Trophoblast cell (in vitro differentiated cells and primary cell): ENCODE data around the gene HBP1.

Experiments used
- DNase-seq, 2 donors: peaks; one replicate each; pipeline ENCODE4 v3.0.0-alpha.2; 2016
- H2AFZ ChIP-seq: 2 replicates; pipeline ENCODE4 v1.6.1; 2013; ENCODE audit warnings: low read length, moderate library complexity, mild to moderate bottlenecking; ENCODE audit not compliant: insufficient read depth, poor library complexity
- H2AK5ac ChIP-seq: 2 replicates; pipeline ENCODE4 v1.6.1; 2013; ENCODE audit warnings: mild to moderate bottlenecking, low read length
- H2BK120ac ChIP-seq: 2 replicates; pipeline ENCODE4 v1.6.1; 2013; ENCODE audit warnings: low read length, mild to moderate bottlenecking, moderate library complexity; ENCODE audit not compliant: insufficient read depth, poor library complexity
- H2BK12ac ChIP-seq: 2 replicates; pipeline ENCODE4 v1.6.1; 2013; ENCODE audit warnings: mild to moderate bottlenecking, low read length, moderate library complexity
- H2BK5ac ChIP-seq: 2 replicates; pipeline ENCODE4 v1.6.1; 2013; ENCODE audit warnings: low read length, low read depth, moderate library complexity, mild to moderate bottlenecking; ENCODE audit not compliant: poor library complexity
- H3K14ac ChIP-seq: 2 replicates; pipeline ENCODE4 v1.6.1; 2013; ENCODE audit warnings: mild to moderate bottlenecking, low read length
- H3K18ac ChIP-seq: 2 replicates; pipeline ENCODE4 v1.6.1; 2013; ENCODE audit warnings: mild to moderate bottlenecking, low read length
- H3K23ac ChIP-seq: 2 replicates; pipeline ENCODE4 v1.6.1; 2013; ENCODE audit warnings: low read length
- H3K27ac ChIP-seq: 2 replicates; pipeline ENCODE4 v1.5.1; 2013; ENCODE audit warnings: low read depth, mild to moderate bottlenecking, inconsistent platforms, low read length, moderate library complexity
- H3K27me3 ChIP-seq: 2 replicates; pipeline ENCODE4 v1.6.1; 2013; ENCODE audit warnings: inconsistent platforms, mild to moderate bottlenecking, low read length, moderate library complexity; ENCODE audit not compliant: insufficient read depth
- H3K36me3 ChIP-seq, 2 experiments: 1 replicate in 1 of 2; 2 replicates in 1 of 2; pipeline ENCODE4 v1.6.1; 2013; ENCODE audit warnings: low read length in 2 of 2, mild to moderate bottlenecking in 2 of 2, moderate library complexity in 1 of 2; ENCODE audit not compliant: insufficient read depth in 2 of 2, control insufficient read depth in 1 of 2
- H3K4ac ChIP-seq: 2 replicates; pipeline ENCODE4 v1.6.1; 2013; ENCODE audit warnings: low read depth, mild to moderate bottlenecking, low read length, moderate library complexity
- H3K4me1 ChIP-seq, 2 experiments: 1 replicate in 1 of 2; 2 replicates in 1 of 2; pipeline ENCODE4 v1.6.1; 2013; ENCODE audit warnings: low read length in 2 of 2, mild to moderate bottlenecking in 2 of 2, moderate library complexity in 1 of 2; ENCODE audit not compliant: insufficient read depth in 2 of 2, control insufficient read depth in 1 of 2
- H3K4me2 ChIP-seq: 2 replicates; pipeline ENCODE4 v1.6.1; 2013; ENCODE audit warnings: inconsistent platforms, mild to moderate bottlenecking, low read length, moderate library complexity
- H3K4me3 ChIP-seq: 2 replicates; pipeline ENCODE4 v1.5.1; 2013; ENCODE audit warnings: mild to moderate bottlenecking, low read depth, low read length, inconsistent platforms
- H3K79me1 ChIP-seq: one replicate; pipeline ENCODE4 v1.6.1; 2013; ENCODE audit warnings: low read length
- H3K79me2 ChIP-seq: 2 replicates; pipeline ENCODE4 v1.6.1; 2013; ENCODE audit warnings: low read length, mild to moderate bottlenecking; ENCODE audit not compliant: control insufficient read depth, insufficient read depth, poor library complexity
- H3K9ac ChIP-seq: 2 replicates; pipeline ENCODE4 v1.6.1; 2013; ENCODE audit warnings: mild to moderate bottlenecking, low read length
- H3K9me3 ChIP-seq: 2 replicates; pipeline ENCODE4 v1.6.1; 2013; ENCODE audit warnings: low read depth, mild to moderate bottlenecking, control low read depth, inconsistent platforms, low read length; ENCODE audit not compliant: insufficient read depth
- H4K12ac ChIP-seq: 2 replicates; pipeline ENCODE4 v1.6.1; 2013; ENCODE audit warnings: low read depth, mild to moderate bottlenecking, low read length, moderate library complexity
- H4K8ac ChIP-seq: 2 replicates; pipeline ENCODE4 v1.6.1; 2013; ENCODE audit warnings: low read depth, mild to moderate bottlenecking, low read length, moderate library complexity
- H4K91ac ChIP-seq: one replicate; pipeline ENCODE4 v1.6.1; 2013; ENCODE audit warnings: low read depth, mild to moderate bottlenecking, low read length, moderate library complexity
- WGBS: extraction: QIAGEN DNeasy Blood & Tissue Kit; methylation state at CpG from one replicate; pipeline ENCODE4 v1.1.7; 2013; ENCODE audit warnings: missing lambda C conversion rate; ENCODE audit not compliant: insufficient read length, insufficient coverage; ENCODE audit errors: extremely low coverage; 5-methylcytosine and 5-hydroxymethylcytosine counted together

The HBP1 gene

GRCh38 chr7:107172276-107173032, 3.7 kb downstream of the HBP1 start:
- no peak overlapping the region for H3K18ac ChIP-seq

GRCh38 chr7:107173191-107173590, 4.4 kb downstream of the HBP1 start:
- Histone ChIP-seq H3K79me1 (peaks cover 4% of the 10 kb centered on the region), H3K18ac (no peak overlapping the region), H3K9ac (no peak overlapping the region), H2AFZ (no peak overlapping the region), H3K27ac (no peak overlapping the region), H2BK120ac (no peak overlapping the region), H2BK5ac (no peak overlapping the region), H3K14ac (no peak overlapping the region), H3K79me2 (peaks cover 5% of the 10 kb centered on the region), H4K12ac (no peak overlapping the region), H2AK5ac (no peak overlapping the region), H3K36me3 (peaks cover 0 to 2% of the 10 kb centered on the region in 2 experiments), H4K8ac (no peak overlapping the region), H3K4me3 (no peak overlapping the region), H3K4ac (no peak overlapping the region), H3K4me2 (no peak overlapping the region), H2BK12ac (no peak overlapping the region), H3K27me3 (no peaks in the 10 kb centered on the region), H4K91ac (no peak overlapping the region), H3K4me1 (peaks cover 0 to 1% of the 10 kb centered on the region in 2 experiments), H3K23ac (no peak overlapping the region), H3K9me3 (no peaks in the 10 kb centered on the region)
- no peak for DNase-seq
- WGBS = no CpG with 5 or more reads among the region's 2 CpGs

More at GRCh38 chr7:107172276-107173032, 3.7 kb downstream of the HBP1 start:
- Histone ChIP-seq H2BK5ac (no peak overlapping the region), H4K91ac (no peak overlapping the region), H3K4me2 (no peak overlapping the region), H3K79me1 (peaks cover 4% of the 10 kb centered on the region), H3K79me2 (peaks cover 5% of the 10 kb centered on the region), H3K4me1 (peaks cover 0 to 1% of the 10 kb centered on the region in 2 experiments), H3K9ac (no peak overlapping the region), H3K23ac (no peak overlapping the region), H3K14ac (no peak overlapping the region), H2BK12ac (no peak overlapping the region), H4K8ac (no peak overlapping the region), H3K27me3 (no peaks in the 10 kb centered on the region), H3K36me3 (peaks cover 0 to 2% of the 10 kb centered on the region in 2 experiments), H3K4ac (no peak overlapping the region), H3K27ac (no peak overlapping the region), H3K9me3 (no peaks in the 10 kb centered on the region), H2AK5ac (no peak overlapping the region), H3K4me3 (no peak overlapping the region), H4K12ac (no peak overlapping the region), H2BK120ac (no peak overlapping the region), H2AFZ (no peak overlapping the region)
- WGBS = no CpG with 5 or more reads among the region's 4 CpGs
- no peak for DNase-seq

GRCh38 chr7:107173691-107174406, 5.0 kb downstream of the HBP1 start:
- no peak overlapping the region for H3K9ac ChIP-seq
- no peak overlapping the region for H3K4me2 ChIP-seq
- H3K79me2 ChIP-seq = peaks cover 5% of the 10 kb centered on the region
- H4K8ac ChIP-seq = no peak overlapping the region
- no peak overlapping the region for H2BK12ac ChIP-seq
- H3K79me1 ChIP-seq = peaks cover 4% of the 10 kb centered on the region
- no peak overlapping the region for H4K91ac ChIP-seq
- H2BK5ac ChIP-seq = no peak overlapping the region
- H3K9me3 ChIP-seq = no peaks in the 10 kb centered on the region
- H3K27ac ChIP-seq = no peak overlapping the region
- H3K4me3 ChIP-seq = no peak overlapping the region
- H3K18ac ChIP-seq = no peak overlapping the region
- H3K36me3 ChIP-seq = peaks cover 0 to 2% of the 10 kb centered on the region in 2 experiments
- H2AFZ ChIP-seq = no peak overlapping the region
- DNase-seq = no peak
- peaks cover 0 to 1% of the 10 kb centered on the region in 2 experiments for H3K4me1 ChIP-seq
- H3K4ac ChIP-seq = no peak overlapping the region
- no CpG with 5 or more reads among the region's 4 CpGs for WGBS
- no peaks in the 10 kb centered on the region for H3K27me3 ChIP-seq
- H4K12ac ChIP-seq = no peak overlapping the region
- no peak overlapping the region for H2BK120ac ChIP-seq
- H2AK5ac ChIP-seq = no peak overlapping the region
- no peak overlapping the region for H3K14ac ChIP-seq
- H3K23ac ChIP-seq = no peak overlapping the region

- Histone ChIP-seq H3K18ac (no peak overlapping the region), H3K4me1 (no peaks in the 10 kb centered on the region), H2BK12ac (no peak overlapping the region), H4K12ac (no peak overlapping the region), H3K4ac (no peak overlapping the region), H3K23ac (no peak overlapping the region), H2AK5ac (no peak overlapping the region), H3K4me2 (no peak overlapping the region), H4K8ac (no peak overlapping the region), H3K9ac (no peak overlapping the region), H3K14ac (no peak overlapping the region), H3K79me2 (no peaks in the 10 kb centered on the region), H4K91ac (no peak overlapping the region), H3K27me3 (no peaks in the 10 kb centered on the region), H2BK5ac (no peak overlapping the region), H3K4me3 (no peak overlapping the region), H3K9me3 (no peaks in the 10 kb centered on the region), H2AFZ (no peak overlapping the region), H3K36me3 (peaks cover 2% of the 10 kb centered on the region in 2 experiments), H3K27ac (no peak overlapping the region), H3K79me1 (no peaks in the 10 kb centered on the region), H2BK120ac (no peak overlapping the region)
- no CpG with 5 or more reads among the region's 14 CpGs for WGBS
- DNase-seq = peak in 1 of 2 donors; percentile 29
These were observed 10.7 kb downstream of the HBP1 start for GRCh38 chr7:107179326-107180164.
